Measurements from ENCODE around the gene CST7.

DNA sequence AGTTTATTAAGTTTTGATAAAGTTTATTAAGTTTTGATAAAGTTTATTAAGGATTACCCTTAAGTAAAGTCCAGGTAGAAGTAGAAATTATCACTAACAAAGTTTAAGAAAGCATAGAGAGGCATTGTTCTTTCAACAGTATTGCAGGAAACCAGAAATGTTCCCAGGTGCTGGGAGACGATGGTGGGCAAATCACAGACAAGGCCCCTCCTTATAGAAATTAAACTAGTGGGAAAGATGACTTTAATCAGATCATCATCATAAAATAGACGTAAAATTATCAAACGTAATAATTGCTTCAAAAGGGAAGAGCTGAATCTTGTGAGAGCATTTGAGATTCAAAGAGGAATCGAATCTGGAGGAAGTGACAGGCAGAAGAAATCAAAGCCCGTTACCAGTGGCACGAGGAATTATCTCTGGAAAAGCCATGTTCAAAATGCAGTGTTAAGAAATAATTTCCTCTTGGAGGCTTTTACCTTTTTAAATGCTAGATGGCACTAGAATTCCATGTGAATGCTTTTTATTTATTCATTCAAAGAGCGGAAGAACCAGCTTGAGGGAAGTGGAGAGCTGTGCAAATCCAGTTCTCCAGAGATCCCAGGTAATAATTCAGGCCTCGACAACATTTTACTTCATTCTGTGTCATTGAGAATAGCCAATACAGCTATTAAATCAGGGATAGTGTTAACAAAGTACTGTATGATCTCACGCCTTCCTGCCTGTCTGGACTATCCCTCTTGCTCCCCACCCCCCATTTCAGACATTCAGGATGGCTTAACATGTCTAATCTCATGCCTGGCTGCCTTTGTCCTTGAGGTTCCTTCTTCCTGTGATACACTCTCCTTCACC is 44.5 kb downstream of the CST7 start:
- TF ChIP-seq, protein P1, sequence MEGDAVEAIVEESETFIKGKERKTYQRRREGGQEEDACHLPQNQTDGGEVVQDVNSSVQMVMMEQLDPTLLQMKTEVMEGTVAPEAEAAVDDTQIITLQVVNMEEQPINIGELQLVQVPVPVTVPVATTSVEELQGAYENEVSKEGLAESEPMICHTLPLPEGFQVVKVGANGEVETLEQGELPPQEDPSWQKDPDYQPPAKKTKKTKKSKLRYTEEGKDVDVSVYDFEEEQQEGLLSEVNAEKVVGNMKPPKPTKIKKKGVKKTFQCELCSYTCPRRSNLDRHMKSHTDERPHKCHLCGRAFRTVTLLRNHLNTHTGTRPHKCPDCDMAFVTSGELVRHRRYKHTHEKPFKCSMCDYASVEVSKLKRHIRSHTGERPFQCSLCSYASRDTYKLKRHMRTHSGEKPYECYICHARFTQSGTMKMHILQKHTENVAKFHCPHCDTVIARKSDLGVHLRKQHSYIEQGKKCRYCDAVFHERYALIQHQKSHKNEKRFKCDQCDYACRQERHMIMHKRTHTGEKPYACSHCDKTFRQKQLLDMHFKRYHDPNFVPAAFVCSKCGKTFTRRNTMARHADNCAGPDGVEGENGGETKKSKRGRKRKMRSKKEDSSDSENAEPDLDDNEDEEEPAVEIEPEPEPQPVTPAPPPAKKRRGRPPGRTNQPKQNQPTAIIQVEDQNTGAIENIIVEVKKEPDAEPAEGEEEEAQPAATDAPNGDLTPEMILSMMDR (IDR thresholded peaks at IDR 0.05; ENCODE audit: insufficient read depth, low read length): no peak
- TF ChIP-seq POLR2AphosphoS5 (IDR thresholded peaks at IDR 0.05; ENCODE audit: low read depth): no peak
- TF ChIP-seq GABPA (IDR thresholded peaks at IDR 0.05; ENCODE audit: low read depth): no peak
